Nephron progenitor cell (in vitro differentiated cells): ENCODE data around the gene ERC2.

Experiments
- DNase-seq: peaks from one replicate; pipeline ENCODE4 v3.0.0; 2021
- H3K27ac Mint-ChIP-seq: 2 replicates; pipeline ENCODE4 v1.8.0; 2021; ENCODE audit warnings: mild to moderate bottlenecking, moderate library complexity, mixed read lengths
- H3K27me3 Mint-ChIP-seq: 2 replicates; pipeline ENCODE4 v1.8.0; 2021; ENCODE audit warnings: mild to moderate bottlenecking, low read depth, mixed read lengths; ENCODE audit not compliant: poor library complexity
- H3K36me3 Mint-ChIP-seq: 2 replicates; pipeline ENCODE4 v1.8.0; 2021; ENCODE audit warnings: low read depth, mixed read lengths
- H3K4me1 Mint-ChIP-seq: 2 replicates; pipeline ENCODE4 v1.8.0; 2021; ENCODE audit warnings: mixed read lengths
- H3K4me3 Mint-ChIP-seq: 2 replicates; pipeline ENCODE4 v1.8.0; 2021; ENCODE audit warnings: mild to moderate bottlenecking, moderate library complexity, mixed read lengths
- H3K9me3 Mint-ChIP-seq: 2 replicates; pipeline ENCODE4 v1.8.0; 2021; ENCODE audit warnings: mild to moderate bottlenecking, moderate library complexity, mixed read lengths
- CTCF ChIP-seq: fragments of 200-600 bp; sonication (generic); IDR thresholded peaks from 2 replicates; pipeline ENCODE4 v1.5.0; 2021; ENCODE audit warnings: antibody characterized with exemption

Gene ERC2

GRCh38 chr3:55755516-55756205 lies 712.6 kb downstream of the ERC2 start:
- Mint-ChIP-seq H3K9me3 (no peaks in the 10 kb centered on the region), H3K27ac (peak overlapping the region; percentile 28), H3K27me3 (no peaks in the 10 kb centered on the region), H3K4me1 (peaks cover 62% of the 10 kb centered on the region), H3K36me3 (no peaks in the 10 kb centered on the region), H3K4me3 (no peak overlapping the region)
- TF ChIP-seq CTCF, result no peak
- DNase-seq, result no peak

GRCh38 chr3:55752911-55753310 lies 715.4 kb downstream of the ERC2 start:
- H3K4me1 Mint-ChIP-seq, result peaks cover 37% of the 10 kb centered on the region

GRCh38 chr3:55751730-55752129 lies 716.5 kb downstream of the ERC2 start:
- H3K27me3 Mint-ChIP-seq, result no peaks in the 10 kb centered on the region
- H3K36me3 Mint-ChIP-seq, result no peaks in the 10 kb centered on the region
- no peak for TF ChIP-seq CTCF
- no peak overlapping the region for H3K27ac Mint-ChIP-seq
- no peak overlapping the region for H3K4me3 Mint-ChIP-seq
- peaks cover 10% of the 10 kb centered on the region for H3K9me3 Mint-ChIP-seq
- DNase-seq, result no peak
- H3K4me1 Mint-ChIP-seq, result peaks cover 43% of the 10 kb centered on the region

More at GRCh38 chr3:55752911-55753310, 715.4 kb downstream of the ERC2 start:
- DNase-seq, result no peak
- Mint-ChIP-seq H3K27ac (no peak overlapping the region), H3K27me3 (no peaks in the 10 kb centered on the region), H3K9me3 (peaks cover 10% of the 10 kb centered on the region), H3K4me3 (no peak overlapping the region), H3K36me3 (no peaks in the 10 kb centered on the region)
- no peak for TF ChIP-seq CTCF

- Mint-ChIP-seq H3K4me3 (no peak overlapping the region), H3K4me1 (peaks cover 37% of the 10 kb centered on the region), H3K9me3 (peaks cover 10% of the 10 kb centered on the region), H3K36me3 (no peaks in the 10 kb centered on the region), H3K27ac (no peak overlapping the region), H3K27me3 (no peaks in the 10 kb centered on the region)
- no peak for DNase-seq
- no peak for TF ChIP-seq CTCF
These were observed 717.7 kb downstream of the ERC2 start for GRCh38 chr3:55750525-55750924.

GRCh38 chr3:55749036-55749435 lies 719.2 kb downstream of the ERC2 start:
- TF ChIP-seq CTCF, result no peak
- Mint-ChIP-seq H3K36me3 (peaks cover 7% of the 10 kb centered on the region), H3K4me3 (no peak overlapping the region), H3K4me1 (peaks cover 26% of the 10 kb centered on the region), H3K27me3 (no peaks in the 10 kb centered on the region), H3K27ac (no peak overlapping the region), H3K9me3 (peaks cover 18% of the 10 kb centered on the region)
- DNase-seq, result no peak

- H3K4me1 Mint-ChIP-seq, result peaks cover 32% of the 10 kb centered on the region
- H3K27ac Mint-ChIP-seq, result no peak overlapping the region
- H3K9me3 Mint-ChIP-seq, result peaks cover 18% of the 10 kb centered on the region
- TF ChIP-seq CTCF, result peak; percentile 20
- no peak for DNase-seq
- no peak overlapping the region for H3K4me3 Mint-ChIP-seq
- H3K36me3 Mint-ChIP-seq, result peaks cover 7% of the 10 kb centered on the region
- no peaks in the 10 kb centered on the region for H3K27me3 Mint-ChIP-seq
These were observed 721.4 kb downstream of the ERC2 start for GRCh38 chr3:55746808-55747413.
